Endothelial cell (in vitro differentiated cells): ENCODE data around the gene NAV3. TPM values are rescaled to one million over a fixed set of nuclear protein-coding genes. Genes with fewer than 3 reads are reported as not detected.

Experiments
- DNase-seq: peaks from one replicate; pipeline ENCODE4 v3.0.0; 2021; ENCODE audit warnings: low spot score
- H3K27ac Mint-ChIP-seq: one replicate; pipeline ENCODE4 v1.8.0; 2021; ENCODE audit warnings: mixed read lengths, inconsistent platforms; ENCODE audit not compliant: unreplicated experiment
- H3K27me3 Mint-ChIP-seq: one replicate; pipeline ENCODE4 v1.8.0; 2021; ENCODE audit warnings: mild to moderate bottlenecking, moderate library complexity, mixed read lengths, inconsistent platforms; ENCODE audit not compliant: unreplicated experiment
- H3K36me3 Mint-ChIP-seq: one replicate; pipeline ENCODE4 v1.8.0; 2021; ENCODE audit warnings: mild to moderate bottlenecking, low read depth, mixed read lengths, inconsistent platforms; ENCODE audit not compliant: unreplicated experiment
- H3K4me1 Mint-ChIP-seq: one replicate; pipeline ENCODE4 v1.8.0; 2021; ENCODE audit warnings: mild to moderate bottlenecking, mixed read lengths, inconsistent platforms; ENCODE audit not compliant: unreplicated experiment
- H3K4me3 Mint-ChIP-seq: one replicate; pipeline ENCODE4 v1.8.0; 2021; ENCODE audit warnings: mild to moderate bottlenecking, mixed read lengths, inconsistent platforms; ENCODE audit not compliant: unreplicated experiment
- H3K9me3 Mint-ChIP-seq: one replicate; pipeline ENCODE4 v1.8.0; 2021; ENCODE audit warnings: mixed read lengths, inconsistent platforms; ENCODE audit not compliant: unreplicated experiment
- total RNA-seq: library from RNA; stranded (reverse); fragmentation: NEBNext Ultra II Directional; extraction: Animal tissue kit (Norgen Biotek cat#: 25700); gene quantifications from one replicate; pipeline ENCODE4 v1.2.1, GENCODE V29; 2021; ENCODE audit not compliant: unreplicated experiment
- TF ChIP-seq, protein P1 (sequence below): fragments of 200-600 bp; sonication (generic); IDR thresholded peaks from one replicate; pipeline ENCODE4 v1.5.0; 2021; ENCODE audit warnings: antibody characterized with exemption; ENCODE audit not compliant: unreplicated experiment

NAV3 gene
- total RNA-seq, 1 donor from 2014 or later, result 20.3 TPM

DNA sequence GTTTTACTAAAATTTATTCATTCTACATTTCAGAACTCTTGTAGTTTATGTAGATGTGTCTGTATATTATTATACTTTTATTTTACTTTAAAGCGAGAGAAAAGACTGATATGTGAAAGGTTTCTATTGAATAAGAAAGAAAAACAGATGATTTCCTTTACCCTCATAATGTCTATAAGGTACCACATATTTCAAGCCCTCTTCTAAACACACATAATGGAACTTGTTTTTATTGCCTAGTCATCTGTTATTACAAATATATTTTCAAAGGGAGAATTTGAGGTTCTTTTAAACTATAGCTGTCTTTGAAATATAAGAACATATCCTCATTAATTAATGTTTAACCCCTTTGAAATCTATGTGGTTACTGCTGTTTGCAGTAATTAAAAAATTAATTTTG, 34.5 kb downstream of the NAV3 start:
- TF ChIP-seq, protein P1, sequence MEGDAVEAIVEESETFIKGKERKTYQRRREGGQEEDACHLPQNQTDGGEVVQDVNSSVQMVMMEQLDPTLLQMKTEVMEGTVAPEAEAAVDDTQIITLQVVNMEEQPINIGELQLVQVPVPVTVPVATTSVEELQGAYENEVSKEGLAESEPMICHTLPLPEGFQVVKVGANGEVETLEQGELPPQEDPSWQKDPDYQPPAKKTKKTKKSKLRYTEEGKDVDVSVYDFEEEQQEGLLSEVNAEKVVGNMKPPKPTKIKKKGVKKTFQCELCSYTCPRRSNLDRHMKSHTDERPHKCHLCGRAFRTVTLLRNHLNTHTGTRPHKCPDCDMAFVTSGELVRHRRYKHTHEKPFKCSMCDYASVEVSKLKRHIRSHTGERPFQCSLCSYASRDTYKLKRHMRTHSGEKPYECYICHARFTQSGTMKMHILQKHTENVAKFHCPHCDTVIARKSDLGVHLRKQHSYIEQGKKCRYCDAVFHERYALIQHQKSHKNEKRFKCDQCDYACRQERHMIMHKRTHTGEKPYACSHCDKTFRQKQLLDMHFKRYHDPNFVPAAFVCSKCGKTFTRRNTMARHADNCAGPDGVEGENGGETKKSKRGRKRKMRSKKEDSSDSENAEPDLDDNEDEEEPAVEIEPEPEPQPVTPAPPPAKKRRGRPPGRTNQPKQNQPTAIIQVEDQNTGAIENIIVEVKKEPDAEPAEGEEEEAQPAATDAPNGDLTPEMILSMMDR, result no peak
- Mint-ChIP-seq H3K27me3 (peaks cover 1% of the 10 kb centered on the region), H3K27ac (no peak overlapping the region), H3K9me3 (no peaks in the 10 kb centered on the region), H3K36me3 (no peaks in the 10 kb centered on the region), H3K4me3 (no peak overlapping the region), H3K4me1 (no peaks in the 10 kb centered on the region)
- DNase-seq, result no peak

DNA sequence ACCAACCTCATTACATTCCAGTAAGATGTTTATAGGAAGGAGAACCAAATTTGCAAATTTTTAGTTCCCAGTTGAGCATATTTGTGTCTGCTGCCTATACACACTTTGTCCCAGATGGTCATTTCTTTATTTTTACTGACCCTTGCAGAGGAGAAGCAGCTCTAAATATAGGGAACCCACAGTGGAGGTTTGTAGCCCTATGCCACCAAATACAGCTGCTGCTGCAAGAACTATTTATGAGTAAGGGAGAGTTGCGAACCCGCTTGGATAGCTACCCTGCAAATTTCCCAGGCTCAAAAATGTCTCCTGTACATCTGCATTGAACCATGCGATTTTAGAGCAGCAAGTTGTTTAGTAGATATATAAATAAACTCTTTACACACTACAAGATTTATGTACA, 48.2 kb downstream of the NAV3 start:
- Mint-ChIP-seq H3K4me3 (no peak overlapping the region), H3K9me3 (no peaks in the 10 kb centered on the region), H3K4me1 (no peaks in the 10 kb centered on the region), H3K36me3 (no peaks in the 10 kb centered on the region), H3K27ac (no peak overlapping the region), H3K27me3 (no peaks in the 10 kb centered on the region)
- DNase-seq, result no peak
- TF ChIP-seq, protein P1, result no peak

DNA sequence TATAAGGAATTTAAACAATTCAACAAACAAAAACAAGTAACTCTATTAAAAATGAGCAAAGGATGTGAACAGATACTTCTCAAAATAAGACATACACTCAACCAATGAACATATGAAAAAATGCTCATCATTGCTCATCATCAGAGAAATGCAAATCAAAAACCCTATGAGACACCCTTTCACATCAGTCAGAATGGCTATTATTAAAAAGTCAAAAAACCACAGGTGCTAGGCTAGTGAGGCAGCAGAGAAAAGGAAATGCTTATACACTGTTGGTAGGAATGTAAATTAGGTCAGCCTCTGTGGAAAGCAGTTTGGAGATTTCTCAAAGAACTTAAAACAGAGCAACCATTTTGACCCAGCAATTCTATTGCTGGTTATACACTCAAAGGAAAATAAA, 52.0 kb downstream of the NAV3 start:
- Mint-ChIP-seq H3K27me3 (no peaks in the 10 kb centered on the region), H3K27ac (no peak overlapping the region), H3K9me3 (no peaks in the 10 kb centered on the region), H3K4me1 (no peaks in the 10 kb centered on the region), H3K4me3 (no peak overlapping the region), H3K36me3 (no peaks in the 10 kb centered on the region)
- TF ChIP-seq, protein P1, result no peak
- no peak for DNase-seq

DNA sequence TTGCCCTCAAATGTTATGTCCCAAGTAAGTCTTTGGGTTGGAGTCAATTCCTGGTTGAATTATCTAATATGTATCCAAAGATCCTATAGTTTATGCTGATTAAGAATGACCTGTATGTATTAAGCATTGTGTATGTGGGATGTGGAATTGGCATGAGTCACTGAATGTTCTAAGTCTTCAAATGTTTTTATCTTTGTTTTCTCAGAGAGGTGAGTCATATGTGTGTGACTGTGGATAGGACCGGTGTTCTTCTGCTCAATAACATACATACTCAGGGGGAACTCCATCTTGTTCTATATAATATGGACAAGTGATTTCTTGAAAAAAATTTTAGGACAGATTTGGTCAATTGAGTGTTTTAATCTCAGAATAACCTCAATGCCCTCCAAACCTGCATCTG, 57.9 kb downstream of the NAV3 start:
- no peaks in the 10 kb centered on the region for H3K36me3 Mint-ChIP-seq
- TF ChIP-seq, protein P1, result no peak
- no peaks in the 10 kb centered on the region for H3K9me3 Mint-ChIP-seq
- no peak overlapping the region for H3K4me3 Mint-ChIP-seq
- no peak overlapping the region for H3K27ac Mint-ChIP-seq
- H3K27me3 Mint-ChIP-seq, result no peaks in the 10 kb centered on the region
- DNase-seq, result no peak
- peaks cover 2% of the 10 kb centered on the region for H3K4me1 Mint-ChIP-seq

DNA sequence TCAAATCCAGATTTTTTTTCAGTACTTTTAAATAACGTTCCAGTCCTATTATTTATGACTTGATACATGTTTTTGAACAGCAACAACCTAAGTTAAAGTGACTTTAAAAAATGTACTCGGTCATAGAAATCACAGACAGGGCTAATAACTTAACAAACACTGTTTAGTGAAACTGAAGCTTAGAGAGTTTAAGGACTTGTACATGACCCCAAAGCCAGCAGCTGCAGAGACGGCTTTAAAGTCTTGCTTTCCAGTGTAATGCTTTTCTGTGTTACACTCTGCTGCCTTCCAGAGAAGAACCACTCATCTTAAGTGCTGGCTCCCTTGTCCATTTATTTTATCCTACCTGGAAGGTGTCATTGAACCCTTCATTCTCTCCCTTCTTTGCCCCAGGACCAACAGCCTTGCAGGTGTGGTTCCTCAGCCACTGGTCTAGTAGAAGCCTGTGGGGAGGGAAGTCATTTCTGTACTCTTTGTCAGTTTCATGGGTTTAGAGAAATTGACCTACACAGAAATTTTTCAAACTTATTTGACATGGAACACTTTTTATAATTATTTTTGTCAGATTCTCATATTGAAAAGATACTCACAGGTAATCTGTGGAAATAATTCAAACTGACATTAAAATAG, 60.9 kb downstream of the NAV3 start:
- peaks cover 8% of the 10 kb centered on the region for H3K4me1 Mint-ChIP-seq

More for the DNA sequence above, 60.9 kb downstream of the NAV3 start:
- TF ChIP-seq, protein P1, result no peak
- no peaks in the 10 kb centered on the region for H3K27me3 Mint-ChIP-seq
- no peak overlapping the region for H3K4me3 Mint-ChIP-seq
- DNase-seq, result no peak
- H3K27ac Mint-ChIP-seq, result no peak overlapping the region
- no peaks in the 10 kb centered on the region for H3K36me3 Mint-ChIP-seq
- no peaks in the 10 kb centered on the region for H3K9me3 Mint-ChIP-seq
